ENCODE measurements around the gene LCN10.

GRCh38 chr9:136725612-136726011, 17.1 kb downstream of the LCN10 start:
- TF ChIP-seq CTCF (IDR thresholded peaks at IDR 0.05 in 2 of 3, conservative IDR thresholded peaks at IDR 0.05 in 1 of 3; ENCODE audit: control insufficient read depth in 2 of 3, extremely low read depth in 1 of 3, insufficient read depth in 1 of 3, low read depth in 3 of 3, low read length in 3 of 3) (no peak), DPF2 (IDR thresholded peaks at IDR 0.05) (no peak), SP1 (IDR thresholded peaks at IDR 0.05; ENCODE audit: low read depth, low read length) (no peak), BHLHE40 (IDR thresholded peaks at IDR 0.05; ENCODE audit: borderline replicate concordance in 1 of 2, low read depth in 2 of 2, low read length in 1 of 2) (no peak), POLR2A (IDR thresholded peaks at IDR 0.05; ENCODE audit: low read depth, low read length) (no peak), GABPA (IDR thresholded peaks at IDR 0.05; ENCODE audit: low read depth) (no peak), USF2 (IDR thresholded peaks at IDR 0.05; ENCODE audit: borderline replicate concordance, low read depth, low read length) (no peak), NRF1 (conservative IDR thresholded peaks at IDR 0.05; ENCODE audit: low read depth, low read length) (no peak), ATF7 (IDR thresholded peaks at IDR 0.05; ENCODE audit: low read depth) (no peak)

Data from GM12878 (cell line).